OCI-LY3 (cell line): ENCODE measurements around the gene GLI2.

ENCODE experiments used
- H2AFZ ChIP-seq: fragments of 200-600, 300-600 bp; shearing (Covaris generic); 2 replicates; pipeline ENCODE4 v1.6.0; 2014; ENCODE audit warnings: antibody characterized with exemption, low read depth, low read length
- H3K27ac ChIP-seq: fragments of 200-600, 300-600 bp; sonication (generic); 2 replicates; pipeline ENCODE4 v1.5.1; 2014; ENCODE audit warnings: mild to moderate bottlenecking, low read length, moderate library complexity, mixed read lengths
- H3K27me3 ChIP-seq: fragments of 200-600, 300-600 bp; sonication (generic); 2 replicates; pipeline ENCODE4 v1.6.1; 2014; ENCODE audit warnings: low read depth, low read length, mixed read lengths
- H3K36me3 ChIP-seq: fragments of 200-600, 300-600 bp; sonication (generic); replicated peaks from 2 replicates; pipeline ENCODE3; 2014; ENCODE audit warnings: low read depth, low read length, mixed read lengths
- H3K4me1 ChIP-seq: fragments of 300-600, 200-600 bp; sonication (generic); 2 replicates; pipeline ENCODE4 v1.6.1; 2014; ENCODE audit warnings: low read length, mixed read lengths
- H3K4me2 ChIP-seq: fragments of 200-600, 300-600 bp; sonication (generic); 2 replicates; pipeline ENCODE4 v1.6.1; 2014; ENCODE audit warnings: low read length, mixed read lengths
- H3K4me3 ChIP-seq: fragments of 300-600, 200-600 bp; sonication (generic); 2 replicates; pipeline ENCODE4 v1.5.1; 2014; ENCODE audit warnings: antibody characterized with exemption, mild to moderate bottlenecking, low read length, moderate library complexity
- H3K79me2 ChIP-seq: fragments of 300-600, 200-600 bp; shearing (Covaris generic); 2 replicates; pipeline ENCODE4 v1.6.1; 2014; ENCODE audit warnings: mild to moderate bottlenecking, low read length, mixed read lengths
- H3K9ac ChIP-seq: fragments of 300-600, 200-600 bp; shearing (Covaris generic); 2 replicates; pipeline ENCODE4 v1.6.0; 2014; ENCODE audit warnings: mild to moderate bottlenecking, low read length, moderate library complexity
- H3K9me3 ChIP-seq: fragments of 200-600, 300-600 bp; shearing (Covaris generic); 2 replicates; pipeline ENCODE4 v1.6.1; 2014; ENCODE audit warnings: low read length, mixed read lengths; ENCODE audit not compliant: insufficient read depth
- H4K20me1 ChIP-seq: fragments of 200-600, 300-600 bp; sonication (generic); 2 replicates; pipeline ENCODE4 v1.6.1; 2016; ENCODE audit warnings: low read length, mixed read lengths; ENCODE audit not compliant: insufficient read depth
- CTCF ChIP-seq: fragments of 200-600, 300-600 bp; sonication (generic); IDR thresholded peaks from 2 replicates; pipeline ENCODE4 v1.5.1; 2014; ENCODE audit warnings: antibody characterized with exemption, low read length, low read depth
- EZH2phosphoT487 ChIP-seq: fragments of 200-600 bp; shearing (Covaris generic); IDR thresholded peaks from 2 replicates; pipeline ENCODE4 v1.6.1; 2018; ENCODE audit warnings: antibody characterized with exemption, mixed run types, low read depth

The GLI2 gene

GRCh38 chr2:120694034-120694433 lies 41.6 kb upstream of the GLI2 start:
- 0 out of 2 replicates have a peak, but pooled peaks cover 5% of the 10 kb centered on the region for H4K20me1 ChIP-seq
- no peak overlapping the region for H3K4me3 ChIP-seq
- H3K4me2 ChIP-seq, result no peak overlapping the region
- H3K79me2 ChIP-seq, result no peaks in the 10 kb centered on the region
- no peak overlapping the region for H3K9ac ChIP-seq
- TF ChIP-seq EZH2phosphoT487 (no peak), CTCF (no peak)
- H3K27ac ChIP-seq, result no peak overlapping the region
- H3K27me3 ChIP-seq, result peaks cover 39% of the 10 kb centered on the region
- H3K4me1 ChIP-seq, result 0 out of 2 replicates have a peak, but pooled peaks cover 3% of the 10 kb centered on the region
- no peaks in the 10 kb centered on the region for H3K36me3 ChIP-seq
- no peaks in the 10 kb centered on the region for H3K9me3 ChIP-seq
- no peak overlapping the region for H2AFZ ChIP-seq

GRCh38 chr2:120697471-120697870 lies 38.2 kb upstream of the GLI2 start:
- TF ChIP-seq EZH2phosphoT487 (no peak), CTCF (no peak)
- Histone ChIP-seq H4K20me1 (0 out of 2 replicates have a peak, but pooled peaks cover 5% of the 10 kb centered on the region), H3K79me2 (no peaks in the 10 kb centered on the region), H3K9ac (no peak overlapping the region), H3K4me3 (no peak overlapping the region), H2AFZ (no peak overlapping the region), H3K36me3 (no peaks in the 10 kb centered on the region), H3K9me3 (no peaks in the 10 kb centered on the region), H3K27ac (no peak overlapping the region), H3K27me3 (peaks cover 39% of the 10 kb centered on the region), H3K4me1 (0 out of 2 replicates have a peak, but pooled peaks cover 3% of the 10 kb centered on the region), H3K4me2 (no peak overlapping the region)

GRCh38 chr2:120699292-120699691 lies 36.4 kb upstream of the GLI2 start:
- H3K4me1 ChIP-seq, result 0 out of 2 replicates have a peak, but pooled peaks cover 3% of the 10 kb centered on the region
- H3K27ac ChIP-seq, result no peak overlapping the region
- no peak overlapping the region for H3K9ac ChIP-seq
- H3K4me2 ChIP-seq, result no peak overlapping the region
- H2AFZ ChIP-seq, result no peak overlapping the region
- TF ChIP-seq EZH2phosphoT487 (no peak), CTCF (no peak)
- no peaks in the 10 kb centered on the region for H3K9me3 ChIP-seq
- peaks cover 27% of the 10 kb centered on the region for H3K27me3 ChIP-seq
- H3K79me2 ChIP-seq, result no peaks in the 10 kb centered on the region
- H4K20me1 ChIP-seq, result 0 out of 2 replicates have a peak, but pooled peaks cover 5% of the 10 kb centered on the region
- H3K4me3 ChIP-seq, result no peak overlapping the region
- H3K36me3 ChIP-seq, result no peaks in the 10 kb centered on the region

- H3K4me1 ChIP-seq, result 0 out of 2 replicates have a peak, but pooled peaks cover 3% of the 10 kb centered on the region
- H3K4me3 ChIP-seq, result no peak overlapping the region
- H2AFZ ChIP-seq, result no peak overlapping the region
- H3K9me3 ChIP-seq, result no peaks in the 10 kb centered on the region
- H3K27me3 ChIP-seq, result peaks cover 19% of the 10 kb centered on the region
- H3K4me2 ChIP-seq, result no peak overlapping the region
- H3K36me3 ChIP-seq, result no peaks in the 10 kb centered on the region
- no peaks in the 10 kb centered on the region for H3K79me2 ChIP-seq
- H4K20me1 ChIP-seq, result 0 out of 2 replicates have a peak, but pooled peaks cover 5% of the 10 kb centered on the region
- H3K27ac ChIP-seq, result no peak overlapping the region
- TF ChIP-seq EZH2phosphoT487 (no peak), CTCF (no peak)
- no peak overlapping the region for H3K9ac ChIP-seq
These were observed 35.0 kb upstream of the GLI2 start for GRCh38 chr2:120700659-120701058.
